HepG2 (cell line): ENCODE data around the gene RFFL. TPM values are rescaled to one million over a fixed set of nuclear protein-coding genes. Genes with fewer than 3 reads are reported as not detected.

Experiments used
- BCL6 ChIP-seq: IDR thresholded peaks from 2 replicates; pipeline ENCODE4 v1.6.1; 2016; ENCODE audit warnings: missing genetic modification reagents, missing compliant biosample characterization
- ELF3 ChIP-seq: IDR thresholded peaks from 2 replicates; pipeline ENCODE4 v1.6.1; 2016; ENCODE audit warnings: missing genetic modification reagents, missing compliant biosample characterization
- ETV6 ChIP-seq: sonication (generic); formaldehyde crosslinking; conservative IDR thresholded peaks from 2 replicates; pipeline ENCODE4 v1.4.0; 2020; ENCODE audit warnings: missing genetic modification reagents
- FOXC1 ChIP-seq: sonication (generic); formaldehyde crosslinking; IDR thresholded peaks from 2 replicates; pipeline ENCODE4 v1.8.0; 2022; ENCODE audit warnings: mild to moderate bottlenecking, missing genetic modification reagents, borderline replicate concordance
- MTF1 ChIP-seq: sonication (generic); formaldehyde crosslinking; IDR thresholded peaks from 2 replicates; pipeline ENCODE4 v1.5.0; 2020; ENCODE audit warnings: missing genetic modification reagents
- NR2F2 ChIP-seq: IDR thresholded peaks from 2 replicates; pipeline ENCODE4 v1.6.1; 2012; ENCODE audit warnings: low read depth, inconsistent platforms, borderline replicate concordance
- RARG ChIP-seq: sonication (generic); formaldehyde crosslinking; IDR thresholded peaks from 2 replicates; pipeline ENCODE4 v1.4.0; 2020; ENCODE audit warnings: low read depth, mild to moderate bottlenecking, missing genetic modification reagents
- RBFOX2 ChIP-seq: fragments of 200-400 bp; formaldehyde crosslinking; IDR thresholded peaks from 2 replicates; pipeline ENCODE4 v1.6.1; 2017; ENCODE audit warnings: low read depth, mild to moderate bottlenecking, low read length
- SIN3A ChIP-seq: IDR thresholded peaks from 2 replicates; pipeline ENCODE4 v1.6.1; 2011; ENCODE audit warnings: low read depth, mild to moderate bottlenecking, control low read depth, low read length, borderline replicate concordance
- TBX2 ChIP-seq: sonication (generic); formaldehyde crosslinking; IDR thresholded peaks from 2 replicates; pipeline ENCODE4 v1.5.0; 2020; ENCODE audit warnings: missing genetic modification reagents, mild to moderate bottlenecking, borderline replicate concordance
- XRCC5 ChIP-seq: fragments of 200-400 bp; formaldehyde crosslinking; optimal IDR thresholded peaks from 2 replicates; pipeline ENCODE3; 2017; ENCODE audit warnings: mild to moderate bottlenecking, low read length
- ZNF235 ChIP-seq: sonication (generic); formaldehyde crosslinking; IDR thresholded peaks from 2 replicates; pipeline ENCODE4 v1.8.1; 2023; ENCODE audit warnings: mild to moderate bottlenecking, missing genetic modification reagents, borderline replicate concordance
- ZNF567 ChIP-seq: sonication (generic); formaldehyde crosslinking; IDR thresholded peaks from 2 replicates; pipeline ENCODE4 v1.8.1; 2023; ENCODE audit warnings: mild to moderate bottlenecking, missing genetic modification reagents, borderline replicate concordance
- ZNF761 ChIP-seq: sonication (generic); formaldehyde crosslinking; conservative IDR thresholded peaks from 2 replicates; pipeline ENCODE4 v1.4.0; 2020; ENCODE audit warnings: mild to moderate bottlenecking, missing genetic modification reagents
- polyA plus RNA-seq, 8 experiments: library from polyadenylated mRNA; depleted of rRNA in 3 of 8; stranded (reverse) in 7 of 8; unstranded in 1 of 8; fragments of >200 nt; fragmentation: Illumina TruSeq in 4 of 8; extraction: Trizol in 4 of 8; gene quantifications; 2 replicates each; pipeline versions ENCODE4 v1.2.1 to v1.2.3, GENCODE V29; 2011 to 2016; ENCODE audit warnings: low read depth in 4 of 8, missing spikeins in 1 of 8, mixed read lengths in 1 of 8; ENCODE audit not compliant: insufficient read depth in 1 of 8
- total RNA-seq, 5 experiments: library from RNA; depleted of rRNA; stranded (reverse); fragments of >200 nt; fragmentation: Illumina TruSeq; extraction: Trizol; gene quantifications; 2 replicates each; pipeline ENCODE4 v1.2.3, GENCODE V29; 2016; ENCODE audit warnings: low read depth in 1 of 5
- TF ChIP-seq, protein P1 (sequence below): IDR thresholded peaks from 2 replicates; pipeline ENCODE4 v1.6.1; 2016; ENCODE audit warnings: low read depth, missing genetic modification reagents, missing compliant biosample characterization
- TF ChIP-seq, protein P2 (sequence below): fragments of 450-650 bp; IDR thresholded peaks from 2 replicates; pipeline ENCODE4 v1.6.1; 2017
- TF ChIP-seq, protein P3 (sequence below): sonication (generic); formaldehyde crosslinking; IDR thresholded peaks from 2 replicates; pipeline ENCODE4 v1.4.0; 2020; ENCODE audit warnings: mild to moderate bottlenecking, missing genetic modification reagents

Gene RFFL
- total and polyA plus RNA-seq, 2 of the 13 experiments (the other 11 are each of a cell fraction or from before 2014, with no cell fraction given): 24.3 to 48.6 TPM

DNA sequence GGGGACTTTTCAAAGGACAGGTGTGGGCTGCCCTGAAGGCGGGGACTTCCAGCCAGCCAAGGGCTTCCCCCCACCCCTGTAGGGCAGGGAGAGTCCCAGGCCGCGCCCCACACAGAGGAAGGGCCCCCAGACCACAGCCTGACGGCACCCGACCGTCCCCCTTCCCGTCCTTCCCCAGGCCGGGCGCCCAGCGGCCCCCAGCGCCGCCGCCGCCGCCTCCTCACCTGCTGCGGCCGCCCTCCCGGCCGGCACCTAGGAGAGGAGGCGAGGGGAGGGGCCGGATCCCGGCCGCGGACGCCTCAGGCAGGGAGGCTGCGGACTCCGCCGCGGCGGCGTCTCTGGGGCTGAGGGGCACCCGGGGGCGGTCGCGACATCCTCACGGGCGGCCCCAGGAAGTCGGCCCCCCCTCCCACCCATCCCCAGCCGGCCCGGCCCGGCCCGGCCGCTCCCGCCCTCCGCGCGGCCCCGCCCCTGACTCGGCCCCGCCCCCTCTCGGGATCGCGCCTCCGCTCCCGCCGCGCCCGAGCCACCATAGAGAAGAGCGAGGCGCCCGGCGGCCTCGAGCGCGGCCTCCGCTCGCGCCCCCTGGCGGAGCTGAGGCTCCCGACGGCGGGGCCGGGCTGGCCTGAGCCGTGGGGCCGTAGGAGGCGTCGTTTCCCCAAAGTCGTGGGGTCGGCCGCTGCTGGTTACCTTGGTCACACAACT, 25.5 kb upstream of the RFFL start (continued):
- TF ChIP-seq RARG (CRISPR knock-in tag) (no peak), XRCC5 (peak; percentile 48), ZNF567 (0 out of 2 replicates have a peak, but pooled peaks have one; percentile 62), MTF1 (no peak), BCL6 (CRISPR knock-in tag) (peak; percentile 25; the same call in 1 of the 2 replicates), ETV6 (CRISPR knock-in tag) (no peak), ZNF235 (no peak), TBX2 (peak; percentile 2; the same call in 1 of the 2 replicates), FOXC1 (no peak), RBFOX2 (peak; percentile 88), ELF3 (CRISPR knock-in tag) (no peak), NR2F2 (no peak), SIN3A (peak; percentile 67; the same call in 1 of the 2 replicates), ZNF761 (CRISPR knock-in tag) (no peak)
- TF ChIP-seq, protein P1, sequence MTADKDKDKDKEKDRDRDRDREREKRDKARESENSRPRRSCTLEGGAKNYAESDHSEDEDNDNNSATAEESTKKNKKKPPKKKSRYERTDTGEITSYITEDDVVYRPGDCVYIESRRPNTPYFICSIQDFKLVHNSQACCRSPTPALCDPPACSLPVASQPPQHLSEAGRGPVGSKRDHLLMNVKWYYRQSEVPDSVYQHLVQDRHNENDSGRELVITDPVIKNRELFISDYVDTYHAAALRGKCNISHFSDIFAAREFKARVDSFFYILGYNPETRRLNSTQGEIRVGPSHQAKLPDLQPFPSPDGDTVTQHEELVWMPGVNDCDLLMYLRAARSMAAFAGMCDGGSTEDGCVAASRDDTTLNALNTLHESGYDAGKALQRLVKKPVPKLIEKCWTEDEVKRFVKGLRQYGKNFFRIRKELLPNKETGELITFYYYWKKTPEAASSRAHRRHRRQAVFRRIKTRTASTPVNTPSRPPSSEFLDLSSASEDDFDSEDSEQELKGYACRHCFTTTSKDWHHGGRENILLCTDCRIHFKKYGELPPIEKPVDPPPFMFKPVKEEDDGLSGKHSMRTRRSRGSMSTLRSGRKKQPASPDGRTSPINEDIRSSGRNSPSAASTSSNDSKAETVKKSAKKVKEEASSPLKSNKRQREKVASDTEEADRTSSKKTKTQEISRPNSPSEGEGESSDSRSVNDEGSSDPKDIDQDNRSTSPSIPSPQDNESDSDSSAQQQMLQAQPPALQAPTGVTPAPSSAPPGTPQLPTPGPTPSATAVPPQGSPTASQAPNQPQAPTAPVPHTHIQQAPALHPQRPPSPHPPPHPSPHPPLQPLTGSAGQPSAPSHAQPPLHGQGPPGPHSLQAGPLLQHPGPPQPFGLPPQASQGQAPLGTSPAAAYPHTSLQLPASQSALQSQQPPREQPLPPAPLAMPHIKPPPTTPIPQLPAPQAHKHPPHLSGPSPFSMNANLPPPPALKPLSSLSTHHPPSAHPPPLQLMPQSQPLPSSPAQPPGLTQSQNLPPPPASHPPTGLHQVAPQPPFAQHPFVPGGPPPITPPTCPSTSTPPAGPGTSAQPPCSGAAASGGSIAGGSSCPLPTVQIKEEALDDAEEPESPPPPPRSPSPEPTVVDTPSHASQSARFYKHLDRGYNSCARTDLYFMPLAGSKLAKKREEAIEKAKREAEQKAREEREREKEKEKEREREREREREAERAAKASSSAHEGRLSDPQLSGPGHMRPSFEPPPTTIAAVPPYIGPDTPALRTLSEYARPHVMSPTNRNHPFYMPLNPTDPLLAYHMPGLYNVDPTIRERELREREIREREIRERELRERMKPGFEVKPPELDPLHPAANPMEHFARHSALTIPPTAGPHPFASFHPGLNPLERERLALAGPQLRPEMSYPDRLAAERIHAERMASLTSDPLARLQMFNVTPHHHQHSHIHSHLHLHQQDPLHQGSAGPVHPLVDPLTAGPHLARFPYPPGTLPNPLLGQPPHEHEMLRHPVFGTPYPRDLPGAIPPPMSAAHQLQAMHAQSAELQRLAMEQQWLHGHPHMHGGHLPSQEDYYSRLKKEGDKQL (CRISPR knock-in tag): no peak
- TF ChIP-seq, protein P2, sequence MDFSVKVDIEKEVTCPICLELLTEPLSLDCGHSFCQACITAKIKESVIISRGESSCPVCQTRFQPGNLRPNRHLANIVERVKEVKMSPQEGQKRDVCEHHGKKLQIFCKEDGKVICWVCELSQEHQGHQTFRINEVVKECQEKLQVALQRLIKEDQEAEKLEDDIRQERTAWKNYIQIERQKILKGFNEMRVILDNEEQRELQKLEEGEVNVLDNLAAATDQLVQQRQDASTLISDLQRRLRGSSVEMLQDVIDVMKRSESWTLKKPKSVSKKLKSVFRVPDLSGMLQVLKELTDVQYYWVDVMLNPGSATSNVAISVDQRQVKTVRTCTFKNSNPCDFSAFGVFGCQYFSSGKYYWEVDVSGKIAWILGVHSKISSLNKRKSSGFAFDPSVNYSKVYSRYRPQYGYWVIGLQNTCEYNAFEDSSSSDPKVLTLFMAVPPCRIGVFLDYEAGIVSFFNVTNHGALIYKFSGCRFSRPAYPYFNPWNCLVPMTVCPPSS: no peak
- TF ChIP-seq, protein P3, sequence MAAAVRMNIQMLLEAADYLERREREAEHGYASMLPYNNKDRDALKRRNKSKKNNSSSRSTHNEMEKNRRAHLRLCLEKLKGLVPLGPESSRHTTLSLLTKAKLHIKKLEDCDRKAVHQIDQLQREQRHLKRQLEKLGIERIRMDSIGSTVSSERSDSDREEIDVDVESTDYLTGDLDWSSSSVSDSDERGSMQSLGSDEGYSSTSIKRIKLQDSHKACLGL (CRISPR knock-in tag): peak; percentile 36; the same call in 1 of the 2 replicates
